Measurements from ENCODE around the gene TMEM184B. TPM values are rescaled to one million over a fixed set of nuclear protein-coding genes. Genes with fewer than 3 reads are reported as not detected.
"Not testable (repeated sequence)": the region's sequence is repeated elsewhere in the genome, so short reads cannot be mapped to it uniquely, and the experiment has no call there.

The TMEM184B gene
- total RNA-seq, 2 experiments from 2014 or later, result 45.9 to 49.3 TPM

GRCh38 chr22:38178605-38178937 lies 94.2 kb downstream of the TMEM184B start:
- not testable (repeated sequence) for H3K9me3 Mint-ChIP-seq, DNase-seq, H3K4me3 Mint-ChIP-seq, H3K27me3 Mint-ChIP-seq
- H3K27ac Mint-ChIP-seq, result peak overlapping the region; percentile 73
- POLR2A ChIA-PET, result interaction anchor here (1.2 to 4.1 kb wide), 4 partner anchors 14 to 36 kb away, joined by 3 to 46 read pairs (median 3); partner anchors contain the start of gene MAFF
- peaks cover 82% of the 10 kb centered on the region for H3K4me1 Mint-ChIP-seq
- CTCF ChIA-PET, result interaction anchor here (0.7 kb wide), 1 partner anchor 127 kb away, joined by 3 read pairs; no protein-coding TSS in a partner anchor
- H3K36me3 Mint-ChIP-seq (ENCODE audit: low read depth), result peaks cover 18% of the 10 kb centered on the region

- peaks cover 18% of the 10 kb centered on the region for H3K36me3 Mint-ChIP-seq (ENCODE audit: low read depth)
- H3K27me3 Mint-ChIP-seq, result no peaks in the 10 kb centered on the region
- POLR2A ChIA-PET, result interaction anchor here (1.2 to 4.1 kb wide), 4 partner anchors 14 to 37 kb away, joined by 3 to 46 read pairs (median 3); partner anchors contain the start of gene MAFF
- no peak overlapping the region for H3K4me3 Mint-ChIP-seq
- H3K4me1 Mint-ChIP-seq, result peaks cover 87% of the 10 kb centered on the region
- DNase-seq, result no peak
- CTCF ChIA-PET, result no interaction called here
- H3K9me3 Mint-ChIP-seq, result no peaks in the 10 kb centered on the region
- peak overlapping the region; percentile 49 for H3K27ac Mint-ChIP-seq
Observed at GRCh38 chr22:38177926-38178604, 94.7 kb downstream of the TMEM184B start.

GRCh38 chr22:38177571-38177925 lies 95.3 kb downstream of the TMEM184B start:
- POLR2A ChIA-PET, result interaction anchor here (1.2 to 4.1 kb wide), 3 partner anchors 13 to 34 kb away, joined by 3 to 46 read pairs (median 3); partner anchors contain the start of gene MAFF
- CTCF ChIA-PET, H3K27me3 Mint-ChIP-seq, DNase-seq, H3K4me3 Mint-ChIP-seq, H3K9me3 Mint-ChIP-seq: not testable (repeated sequence)
- Mint-ChIP-seq H3K27ac (peak overlapping the region; percentile 49), H3K36me3 (ENCODE audit: low read depth) (peaks cover 18% of the 10 kb centered on the region), H3K4me1 (peaks cover 87% of the 10 kb centered on the region)

- POLR2A ChIA-PET, result interaction anchor here (1.5 to 4.1 kb wide), 3 partner anchors 18 to 39 kb away, joined by 3 to 46 read pairs (median 5); partner anchors contain the start of gene MAFF
Observed at GRCh38 chr22:38177044-38177443, 95.8 kb downstream of the TMEM184B start.

GRCh38 chr22:38176170-38176741 lies 96.6 kb downstream of the TMEM184B start:
- peak overlapping the region; percentile 68 for H3K27ac Mint-ChIP-seq
- no peaks in the 10 kb centered on the region for H3K27me3 Mint-ChIP-seq
- no peaks in the 10 kb centered on the region for H3K9me3 Mint-ChIP-seq
- ChIA-PET CTCF (no interaction called here), POLR2A (interaction anchor here (0.8 to 4.1 kb wide), 5 partner anchors 17 to 39 kb away, joined by 3 to 46 read pairs (median 3); partner anchors contain the start of gene MAFF)
- H3K4me3 Mint-ChIP-seq, result peak overlapping the region; percentile 23
- peak; percentile 62 for DNase-seq
- peaks cover 17% of the 10 kb centered on the region for H3K36me3 Mint-ChIP-seq (ENCODE audit: low read depth)
- peaks cover 83% of the 10 kb centered on the region for H3K4me1 Mint-ChIP-seq

More at GRCh38 chr22:38177044-38177443, 95.8 kb downstream of the TMEM184B start:
- H3K27me3 Mint-ChIP-seq, result no peaks in the 10 kb centered on the region
- CTCF ChIA-PET, result no interaction called here
- peaks cover 87% of the 10 kb centered on the region for H3K4me1 Mint-ChIP-seq
- H3K4me3 Mint-ChIP-seq, result no peak overlapping the region
- H3K9me3 Mint-ChIP-seq, result no peaks in the 10 kb centered on the region
- H3K27ac Mint-ChIP-seq, result peak overlapping the region; percentile 68
- DNase-seq, result no peak
- H3K36me3 Mint-ChIP-seq (ENCODE audit: low read depth), result peaks cover 18% of the 10 kb centered on the region

- H3K27ac Mint-ChIP-seq, result peak overlapping the region; percentile 68
- H3K9me3 Mint-ChIP-seq, result no peaks in the 10 kb centered on the region
Observed at GRCh38 chr22:38175206-38176118, 97.3 kb downstream of the TMEM184B start.

GRCh38 chr22:38174626-38175025 lies 98.2 kb downstream of the TMEM184B start:
- ChIA-PET CTCF (no interaction called here), POLR2A (interaction anchor here (0.8 kb wide), 1 partner anchor 27 kb away, joined by 3 read pairs; the partner anchor contains the start of gene MAFF)
- no peak overlapping the region for H3K4me3 Mint-ChIP-seq
- no peak overlapping the region for H3K27ac Mint-ChIP-seq
- no peaks in the 10 kb centered on the region for H3K9me3 Mint-ChIP-seq
- peaks cover 14% of the 10 kb centered on the region for H3K36me3 Mint-ChIP-seq (ENCODE audit: low read depth)
- no peak for DNase-seq
- no peaks in the 10 kb centered on the region for H3K27me3 Mint-ChIP-seq
- H3K4me1 Mint-ChIP-seq, result peaks cover 66% of the 10 kb centered on the region

More at GRCh38 chr22:38175206-38176118, 97.3 kb downstream of the TMEM184B start:
- POLR2A ChIA-PET, result interaction anchor here (0.8 to 4.1 kb wide), 6 partner anchors 11 to 38 kb away, joined by 3 to 46 read pairs (median 3); partner anchors contain the start of gene MAFF
- CTCF ChIA-PET, result interaction anchor here (0.6 kb wide), 1 partner anchor 313 kb away, joined by 4 read pairs; no protein-coding TSS in a partner anchor
- DNase-seq, result no peak
- H3K4me3 Mint-ChIP-seq, result no peak overlapping the region
- H3K4me1 Mint-ChIP-seq, result peaks cover 75% of the 10 kb centered on the region
- H3K36me3 Mint-ChIP-seq (ENCODE audit: low read depth), result peaks cover 14% of the 10 kb centered on the region
- H3K27me3 Mint-ChIP-seq, result no peaks in the 10 kb centered on the region

- POLR2A ChIA-PET, result interaction anchor here (0.7 to 1.0 kb wide), 2 partner anchors 8 to 28 kb away, joined by 3 read pairs; partner anchors contain the start of gene PLA2G6
- Mint-ChIP-seq H3K4me3 (no peak overlapping the region), H3K36me3 (ENCODE audit: low read depth) (peaks cover 11% of the 10 kb centered on the region), H3K27ac (no peak overlapping the region), H3K4me1 (peaks cover 58% of the 10 kb centered on the region), H3K9me3 (no peaks in the 10 kb centered on the region), H3K27me3 (no peaks in the 10 kb centered on the region)
- DNase-seq, result no peak
- CTCF ChIA-PET, result no interaction called here
Observed at GRCh38 chr22:38173641-38173906, 99.2 kb downstream of the TMEM184B start.

- peak; percentile 64 for DNase-seq
- Mint-ChIP-seq H3K27ac (peak overlapping the region; percentile 25), H3K4me1 (peaks cover 54% of the 10 kb centered on the region), H3K36me3 (ENCODE audit: low read depth) (peaks cover 11% of the 10 kb centered on the region), H3K4me3 (no peak overlapping the region), H3K27me3 (no peaks in the 10 kb centered on the region), H3K9me3 (no peaks in the 10 kb centered on the region)
- ChIA-PET CTCF (no interaction called here), POLR2A (interaction anchor here (0.7 to 1.0 kb wide), 2 partner anchors 9 to 28 kb away, joined by 3 read pairs; partner anchors contain the start of gene PLA2G6)
Observed at GRCh38 chr22:38172832-38173640, 99.8 kb downstream of the TMEM184B start.

GRCh38 chr22:38171927-38172831 lies 100.6 kb downstream of the TMEM184B start:
- Mint-ChIP-seq H3K9me3 (no peaks in the 10 kb centered on the region), H3K4me1 (peaks cover 46% of the 10 kb centered on the region), H3K27me3 (no peaks in the 10 kb centered on the region), H3K36me3 (ENCODE audit: low read depth) (peaks cover 14% of the 10 kb centered on the region), H3K27ac (peak overlapping the region; percentile 25), H3K4me3 (no peak overlapping the region)
- CTCF ChIA-PET, result no interaction called here
- POLR2A ChIA-PET, result interaction anchor here (1.5 kb wide), 1 partner anchor 29 kb away, joined by 3 read pairs; no protein-coding TSS in a partner anchor
- no peak for DNase-seq

- POLR2A ChIA-PET, result no interaction called here
- DNase-seq, result no peak
- H3K36me3 Mint-ChIP-seq (ENCODE audit: low read depth), result peaks cover 16% of the 10 kb centered on the region
- no peaks in the 10 kb centered on the region for H3K27me3 Mint-ChIP-seq
- H3K27ac Mint-ChIP-seq, result no peak overlapping the region
- H3K9me3 Mint-ChIP-seq, result no peaks in the 10 kb centered on the region
- CTCF ChIA-PET, result no interaction called here
- H3K4me3 Mint-ChIP-seq, result no peak overlapping the region
- peaks cover 29% of the 10 kb centered on the region for H3K4me1 Mint-ChIP-seq
Observed at GRCh38 chr22:38170469-38170868, 102.3 kb downstream of the TMEM184B start.
